Tracheal epithelial cell (primary cell): ENCODE measurements around the gene NAGPA. TPM values are rescaled to one million over a fixed set of nuclear protein-coding genes. Genes with fewer than 3 reads are reported as not detected.

Source experiments
- total RNA-seq: library from RNA; depleted of rRNA; stranded (reverse); fragments of >200 nt; gene quantifications from 2 replicates; pipeline ENCODE4 v1.2.1, GENCODE V29; 2014

Gene NAGPA, protein sequence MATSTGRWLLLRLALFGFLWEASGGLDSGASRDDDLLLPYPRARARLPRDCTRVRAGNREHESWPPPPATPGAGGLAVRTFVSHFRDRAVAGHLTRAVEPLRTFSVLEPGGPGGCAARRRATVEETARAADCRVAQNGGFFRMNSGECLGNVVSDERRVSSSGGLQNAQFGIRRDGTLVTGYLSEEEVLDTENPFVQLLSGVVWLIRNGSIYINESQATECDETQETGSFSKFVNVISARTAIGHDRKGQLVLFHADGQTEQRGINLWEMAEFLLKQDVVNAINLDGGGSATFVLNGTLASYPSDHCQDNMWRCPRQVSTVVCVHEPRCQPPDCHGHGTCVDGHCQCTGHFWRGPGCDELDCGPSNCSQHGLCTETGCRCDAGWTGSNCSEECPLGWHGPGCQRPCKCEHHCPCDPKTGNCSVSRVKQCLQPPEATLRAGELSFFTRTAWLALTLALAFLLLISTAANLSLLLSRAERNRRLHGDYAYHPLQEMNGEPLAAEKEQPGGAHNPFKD
- total RNA-seq = 16.6 and 17.9 TPM in 2 replicates

DNA sequence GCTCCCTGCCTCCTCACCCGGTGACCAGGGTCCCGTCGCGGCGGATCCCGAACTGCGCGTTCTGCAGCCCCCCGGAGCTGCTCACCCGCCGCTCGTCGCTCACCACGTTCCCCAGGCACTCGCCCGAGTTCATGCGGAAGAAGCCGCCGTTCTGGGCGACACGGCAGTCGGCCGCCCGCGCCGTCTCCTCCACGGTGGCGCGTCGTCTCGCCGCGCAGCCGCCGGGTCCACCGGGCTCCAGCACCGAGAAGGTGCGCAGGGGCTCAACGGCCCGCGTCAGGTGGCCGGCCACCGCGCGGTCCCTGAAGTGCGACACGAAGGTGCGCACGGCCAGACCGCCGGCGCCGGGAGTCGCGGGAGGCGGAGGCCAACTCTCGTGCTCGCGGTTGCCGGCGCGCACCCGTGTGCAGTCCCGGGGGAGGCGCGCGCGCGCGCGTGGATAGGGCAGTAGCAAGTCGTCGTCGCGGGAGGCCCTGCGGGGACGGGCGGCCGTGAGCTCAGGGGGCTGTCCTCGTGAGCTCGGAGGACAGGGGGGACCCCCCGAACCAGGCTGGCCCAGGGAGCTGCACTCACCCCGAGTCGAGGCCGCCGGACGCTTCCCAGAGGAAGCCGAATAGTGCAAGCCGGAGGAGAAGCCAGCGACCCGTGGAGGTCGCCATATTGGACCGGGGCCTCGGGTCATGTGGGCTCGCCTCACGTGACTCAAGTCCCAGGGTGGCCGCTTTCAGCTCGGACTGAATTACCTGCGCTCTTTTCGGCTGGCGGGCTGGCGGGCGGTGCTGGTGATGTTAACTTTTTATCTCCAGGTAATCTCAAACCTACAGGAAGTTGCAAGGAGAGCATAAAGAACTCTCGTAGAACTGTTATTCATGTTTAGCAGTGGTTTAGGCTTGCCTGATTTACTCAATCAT is at the start of gene NAGPA:
Gene NAGPA (minus strand): TSS at position 680 of the 911 bp plus-strand sequence. CDS start 21 bp downstream, at position 659.

GRCh38 chr16:5071681-5072333 is 38.1 kb upstream of the NAGPA start, which contains the start of gene ALG1:
Gene ALG1 (plus strand): TSS chr16:5071843. CDS start chr16:5071850, 7 bp downstream.

DNA sequence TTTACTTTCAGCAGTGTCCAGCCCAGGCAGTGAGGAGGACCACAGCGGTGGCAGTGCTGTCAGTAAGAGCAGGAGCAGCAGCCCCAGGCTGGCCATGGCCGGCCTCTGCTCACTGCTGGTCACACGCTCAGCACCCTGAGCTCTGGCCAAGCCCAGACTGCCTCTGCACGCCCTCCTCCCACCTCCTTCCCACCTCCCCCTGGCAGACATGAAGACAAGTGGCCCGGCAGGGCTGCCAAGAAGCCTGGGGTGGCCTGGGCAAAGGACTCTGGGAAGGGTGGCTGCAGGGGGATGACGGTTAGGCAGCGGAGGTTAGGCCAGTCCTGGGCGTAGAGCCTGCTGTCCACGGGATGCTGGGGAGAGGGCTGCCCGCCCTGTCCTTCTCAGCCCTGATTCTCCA is 32.1 kb upstream of the NAGPA start, which contains the start of gene C16orf89:
Gene C16orf89 (minus strand): TSS at position 144 of the 400 bp plus-strand sequence. CDS start 48 bp downstream, at position 96.

Other genes starting within 250 kb of the NAGPA start
- gene SEPTIN12, start 245.6 kb downstream of the NAGPA start, total RNA-seq = not detected in 2 replicates
- gene SMIM22, start 238.6 kb downstream of the NAGPA start, total RNA-seq = 5.5 and 16.4 TPM in 2 replicates
- 15.3 and 20.7 TPM in 2 replicates for gene ROGDI, start 231.3 kb downstream of the NAGPA start, total RNA-seq
- 41.0 and 48.6 TPM in 2 replicates for gene GLYR1, start 186.6 kb downstream of the NAGPA start, total RNA-seq
- 27.5 TPM in 2 replicates for gene UBN1, start 186.5 kb downstream of the NAGPA start, total RNA-seq
- gene PPL, start 96.8 kb downstream of the NAGPA start, total RNA-seq = 88.0 and 150 TPM in 2 replicates
- under 0.01 and 0.43 TPM in 2 replicates for gene SEC14L5, start 75.6 kb downstream of the NAGPA start, total RNA-seq
- gene C16orf89, start 32.0 kb upstream of the NAGPA start, total RNA-seq = not detected in 2 replicates
- gene ALG1, start 37.9 kb upstream of the NAGPA start, total RNA-seq = 19.8 and 21.0 TPM in 2 replicates
- gene EEF2KMT, start 63.9 kb upstream of the NAGPA start, total RNA-seq = 15.3 and 19.5 TPM in 2 replicates